ENCODE results near the gene PTMS.

DNA sequence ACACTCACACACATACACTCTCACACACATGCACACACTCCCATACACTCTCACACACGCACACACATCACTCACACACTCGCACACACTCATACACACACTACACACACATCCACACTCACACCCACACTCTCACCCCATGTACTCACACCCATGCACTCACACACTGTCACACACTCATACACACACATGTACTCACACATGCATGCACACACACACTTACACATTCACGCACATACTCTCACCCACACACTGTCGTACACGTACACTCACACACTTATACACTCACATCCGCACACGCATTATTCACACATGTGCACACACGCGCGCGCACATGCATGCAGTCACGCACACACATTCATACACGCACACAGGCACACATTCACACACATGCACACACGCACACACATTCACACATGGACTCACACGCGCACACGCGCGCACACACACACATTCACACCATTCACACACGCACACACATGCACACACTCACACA is 51.5 kb downstream of the PTMS start:
- TF ChIP-seq, protein P1, sequence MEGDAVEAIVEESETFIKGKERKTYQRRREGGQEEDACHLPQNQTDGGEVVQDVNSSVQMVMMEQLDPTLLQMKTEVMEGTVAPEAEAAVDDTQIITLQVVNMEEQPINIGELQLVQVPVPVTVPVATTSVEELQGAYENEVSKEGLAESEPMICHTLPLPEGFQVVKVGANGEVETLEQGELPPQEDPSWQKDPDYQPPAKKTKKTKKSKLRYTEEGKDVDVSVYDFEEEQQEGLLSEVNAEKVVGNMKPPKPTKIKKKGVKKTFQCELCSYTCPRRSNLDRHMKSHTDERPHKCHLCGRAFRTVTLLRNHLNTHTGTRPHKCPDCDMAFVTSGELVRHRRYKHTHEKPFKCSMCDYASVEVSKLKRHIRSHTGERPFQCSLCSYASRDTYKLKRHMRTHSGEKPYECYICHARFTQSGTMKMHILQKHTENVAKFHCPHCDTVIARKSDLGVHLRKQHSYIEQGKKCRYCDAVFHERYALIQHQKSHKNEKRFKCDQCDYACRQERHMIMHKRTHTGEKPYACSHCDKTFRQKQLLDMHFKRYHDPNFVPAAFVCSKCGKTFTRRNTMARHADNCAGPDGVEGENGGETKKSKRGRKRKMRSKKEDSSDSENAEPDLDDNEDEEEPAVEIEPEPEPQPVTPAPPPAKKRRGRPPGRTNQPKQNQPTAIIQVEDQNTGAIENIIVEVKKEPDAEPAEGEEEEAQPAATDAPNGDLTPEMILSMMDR (IDR thresholded peaks at IDR 0.05) = no peak
- TF ChIP-seq POLR2A (IDR thresholded peaks at IDR 0.05) = no peak

All from Peyer's patch (tissue), 4 donors.